ENCODE measurements around the gene CFAP20.
"Not testable (repeated sequence)": the region's sequence is repeated elsewhere in the genome, so short reads cannot be mapped to it uniquely, and the experiment has no call there.

Gene CFAP20

GRCh38 chr16:58094791-58095574, 34.2 kb downstream of the CFAP20 start:
- DNase-seq: no peak

- DNase-seq: no peak
These were observed 35.2 kb downstream of the CFAP20 start for GRCh38 chr16:58094026-58094425.

DNA sequence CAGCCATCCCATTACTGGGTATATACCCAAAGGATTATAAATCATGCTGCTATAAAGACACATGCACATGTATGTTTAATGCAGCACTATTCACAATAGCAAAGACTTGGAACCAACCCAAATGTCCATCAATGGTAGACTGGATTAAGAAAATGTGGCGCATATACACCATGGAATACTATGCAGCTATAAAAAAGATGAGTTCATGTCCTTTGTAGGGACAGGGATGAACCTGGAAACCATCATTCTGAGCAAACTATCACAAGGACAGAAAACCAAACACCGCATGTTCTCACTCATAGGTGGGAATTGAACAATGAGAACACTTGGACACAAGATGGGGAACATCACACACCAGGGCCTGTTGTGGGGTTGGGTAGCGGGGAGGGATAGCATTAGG, 38.8 kb downstream of the CFAP20 start:
- not testable (repeated sequence) for DNase-seq

GRCh38 chr16:58088091-58088490, 41.1 kb downstream of the CFAP20 start:
- DNase-seq: no peak

- DNase-seq: no peak
These were observed 41.8 kb downstream of the CFAP20 start for GRCh38 chr16:58087209-58087913.

GRCh38 chr16:58086381-58087208, 42.6 kb downstream of the CFAP20 start:
- peak; percentile 33 to 34 for DNase-seq

- DNase-seq: no peak
These were observed 43.5 kb downstream of the CFAP20 start for GRCh38 chr16:58085584-58086251.

DNA sequence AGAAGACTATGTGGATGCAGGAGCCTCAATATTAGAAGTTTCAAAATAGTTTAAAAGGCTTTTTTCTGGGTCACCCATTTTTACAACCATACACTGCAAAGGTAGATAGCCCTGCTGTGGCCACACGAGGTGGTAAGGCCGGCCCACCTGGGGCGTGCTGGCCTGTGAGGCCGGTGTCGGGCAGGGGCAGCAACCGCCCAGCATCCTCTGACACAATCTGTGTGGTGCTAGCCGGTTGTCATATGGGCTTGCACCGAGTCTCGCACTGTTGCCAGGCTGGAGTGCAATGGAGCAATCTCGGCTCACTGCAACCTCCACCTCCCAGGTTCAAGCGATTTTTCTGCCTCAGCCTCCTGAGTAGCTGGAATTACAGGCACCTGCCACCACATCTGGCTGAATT, 44.0 kb downstream of the CFAP20 start:
- DNase-seq: no peak

- DNase-seq: no peak
These were observed 44.5 kb downstream of the CFAP20 start for GRCh38 chr16:58084635-58085034.

GRCh38 chr16:58082381-58082780, 46.8 kb downstream of the CFAP20 start:
- DNase-seq: no peak

- DNase-seq: not testable (repeated sequence)
These were observed 48.5 kb downstream of the CFAP20 start for GRCh38 chr16:58080657-58081056.

DNA sequence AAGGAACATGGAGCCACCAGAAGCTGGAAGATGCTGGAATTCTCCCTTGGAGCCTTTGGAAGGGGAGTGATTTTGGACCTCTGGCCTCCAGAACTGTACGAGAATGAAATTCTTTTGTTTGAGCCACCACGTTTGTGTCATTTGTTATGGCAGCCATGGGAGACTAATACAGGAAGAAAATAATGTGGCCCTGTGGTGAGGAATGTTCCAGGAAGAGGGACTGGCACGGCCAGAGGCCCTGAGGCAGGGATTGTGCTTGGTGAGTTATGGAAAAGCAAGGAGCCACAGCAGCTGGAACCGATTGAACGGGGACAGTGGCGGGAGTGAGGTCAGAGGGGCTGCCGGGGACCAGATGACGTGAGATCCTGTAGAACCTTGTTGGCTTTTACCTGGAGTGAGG, 51.4 kb downstream of the CFAP20 start:
- no peak for DNase-seq

DNA sequence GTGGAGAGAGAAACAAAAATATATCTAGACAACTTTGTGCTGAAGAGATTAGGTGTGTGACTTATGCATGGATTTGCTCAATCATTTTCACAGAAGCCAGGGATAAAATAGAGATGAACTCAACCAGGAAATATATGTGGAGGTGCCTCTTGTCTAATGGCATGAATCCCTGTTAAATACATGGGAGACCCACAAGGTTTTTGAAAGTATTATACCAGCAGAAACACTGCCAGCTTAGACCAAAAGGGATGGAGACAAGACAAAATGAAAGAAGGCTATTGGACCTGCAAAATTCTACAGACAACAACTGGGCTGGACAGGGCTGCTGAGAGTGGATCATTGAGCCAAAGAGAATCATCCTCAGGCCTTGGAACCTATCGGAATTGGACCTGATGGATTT, 52.7 kb downstream of the CFAP20 start:
- DNase-seq: no peak

DNA sequence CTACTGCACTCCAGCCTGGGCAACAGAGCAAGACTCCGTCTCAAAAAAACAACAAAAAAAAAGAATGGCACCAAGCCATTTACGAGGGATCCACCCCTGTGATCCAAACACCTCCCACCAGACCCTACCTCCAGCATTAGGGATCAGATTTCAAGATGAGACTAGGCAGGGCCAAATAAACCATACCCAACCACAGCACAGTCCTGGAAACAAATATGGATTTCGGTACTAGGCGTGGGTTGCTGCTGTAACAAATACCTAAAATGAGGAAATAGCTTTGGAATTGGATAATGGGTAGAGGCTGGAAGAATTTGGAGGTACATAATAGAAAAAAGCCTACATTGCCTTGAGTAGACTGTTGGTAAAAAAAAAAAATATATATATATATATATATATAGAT, 54.5 kb downstream of the CFAP20 start:
- DNase-seq: no peak

GRCh38 chr16:58073086-58073485, 56.1 kb downstream of the CFAP20 start:
- not testable (repeated sequence) for DNase-seq

DNA sequence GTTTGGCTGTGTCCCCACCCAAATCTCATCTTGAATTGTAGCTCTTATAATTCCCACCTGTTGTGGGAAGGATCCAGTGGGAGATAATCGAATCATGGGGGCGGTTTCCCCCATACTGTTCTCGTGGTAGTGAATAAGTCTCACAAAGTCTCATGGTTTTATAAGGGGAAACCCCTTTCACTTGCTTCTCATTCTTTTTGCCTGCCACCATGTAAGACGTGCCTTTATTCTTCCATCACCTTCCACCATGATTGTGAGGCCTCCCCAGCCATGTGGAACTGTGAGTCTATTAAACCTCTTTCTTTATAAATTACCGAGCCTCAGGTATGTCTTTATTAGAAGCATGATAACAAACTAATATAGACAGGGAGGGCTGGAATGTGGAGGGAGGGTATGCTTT, 57.0 kb downstream of the CFAP20 start:
- not testable (repeated sequence) for DNase-seq

DNA sequence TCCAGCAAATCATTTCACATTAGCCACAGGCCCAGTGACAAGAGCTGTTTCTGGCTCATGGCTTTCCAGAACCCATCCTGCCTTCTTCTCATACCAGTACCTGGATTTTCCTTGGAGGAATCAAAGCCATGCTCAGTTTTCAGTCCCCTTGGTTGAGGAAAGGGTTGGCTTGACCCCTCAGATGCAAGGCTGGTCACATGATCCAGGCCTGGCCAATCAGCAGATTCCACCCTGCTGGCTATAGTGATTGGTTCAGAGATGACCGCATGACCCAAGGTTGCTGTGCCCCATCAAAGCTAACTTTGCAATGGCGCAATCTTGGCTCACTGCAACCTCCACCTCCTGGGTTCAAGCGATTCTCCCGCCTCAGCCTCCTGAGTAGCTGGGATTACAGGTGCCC, 58.6 kb downstream of the CFAP20 start:
- no peak for DNase-seq
